ENCODE data around the gene OR52E1. TPM values are rescaled to one million over a fixed set of nuclear protein-coding genes. Genes with fewer than 3 reads are reported as not detected.
"Not testable (repeated sequence)": the region's sequence is repeated elsewhere in the genome, so short reads cannot be mapped to it uniquely, and the experiment has no call there.

Gene OR52E1
- total RNA-seq, 4 donors from 2014 or later, result not detected

GRCh38 chr11:5040876-5041275 is 28.5 kb upstream of the OR52E1 start:
- Histone ChIP-seq H3K9me3 (no peaks in the 10 kb centered on the region), H3K27ac (no peak overlapping the region), H3K27me3 (no peaks in the 10 kb centered on the region), H3K36me3 (no peaks in the 10 kb centered on the region), H3K4me1 (no peaks in the 10 kb centered on the region), H3K4me3 (no peak overlapping the region)
- no peak for DNase-seq (ENCODE audit: low spot score in 2 of 2)
- 68 to 70% methylated on average over 4 of the region's 4 CpGs for WGBS, 2 donors
- no peak for TF ChIP-seq CTCF (IDR thresholded peaks at IDR 0.05)
- no peak for TF ChIP-seq EP300 (IDR thresholded peaks at IDR 0.05)
- TF ChIP-seq POLR2A (IDR thresholded peaks at IDR 0.05), result no peak

GRCh38 chr11:5042091-5042490 is 27.3 kb upstream of the OR52E1 start:
- H3K27me3 ChIP-seq, result no peaks in the 10 kb centered on the region
- H3K27ac ChIP-seq, result no peak overlapping the region
- DNase-seq (ENCODE audit: low spot score in 2 of 2), result no peak
- H3K4me1 ChIP-seq, result no peaks in the 10 kb centered on the region
- no peak overlapping the region for H3K4me3 ChIP-seq
- 71 to 80% methylated on average over 3 of the region's 3 CpGs for WGBS, 2 donors
- no peaks in the 10 kb centered on the region for H3K36me3 ChIP-seq
- TF ChIP-seq EP300 (IDR thresholded peaks at IDR 0.05), result no peak
- TF ChIP-seq POLR2A (IDR thresholded peaks at IDR 0.05), result no peak
- TF ChIP-seq CTCF (IDR thresholded peaks at IDR 0.05), result no peak
- no peaks in the 10 kb centered on the region for H3K9me3 ChIP-seq

- Histone ChIP-seq H3K27ac (no peak overlapping the region), H3K36me3 (no peaks in the 10 kb centered on the region), H3K27me3 (no peaks in the 10 kb centered on the region), H3K9me3 (no peaks in the 10 kb centered on the region), H3K4me3 (no peak overlapping the region), H3K4me1 (no peaks in the 10 kb centered on the region)
- WGBS, 2 donors, result 61 to 64% methylated on average over 2 of the region's 2 CpGs
- TF ChIP-seq EP300 (IDR thresholded peaks at IDR 0.05) (no peak), POLR2A (IDR thresholded peaks at IDR 0.05) (no peak), CTCF (IDR thresholded peaks at IDR 0.05) (no peak)
- no peak for DNase-seq (ENCODE audit: low spot score in 2 of 2)
Observed at GRCh38 chr11:5043380-5043779, 26.0 kb upstream of the OR52E1 start.

- Histone ChIP-seq H3K4me3 (no peak within 1 kb of the TSS), H3K27me3 (no peaks in the 10 kb centered on the region), H3K36me3 (no peaks in the 10 kb centered on the region), H3K9me3 (no peaks in the 10 kb centered on the region), H3K27ac (no peak within 1 kb of the TSS), H3K4me1 (no peaks in the 10 kb centered on the region)
- no peak for DNase-seq (ENCODE audit: low spot score in 2 of 2)
- TF ChIP-seq EP300 (IDR thresholded peaks at IDR 0.05) (no peak), POLR2A (IDR thresholded peaks at IDR 0.05) (no peak), CTCF (IDR thresholded peaks at IDR 0.05) (no peak)
- 77 to 82% methylated on average over 1 of the region's 1 CpG for WGBS, 2 donors
Observed at GRCh38 chr11:5046226-5046625, 23.1 kb upstream of the OR52E1 start, which contains the start of gene OR52J3. OR52J3 (plus strand) TSS chr11:5046526; CDS start chr11:5046526, 0 bp downstream.

GRCh38 chr11:5046754-5047330 is 22.5 kb upstream of the OR52E1 start:
- H3K27me3 ChIP-seq, result no peaks in the 10 kb centered on the region
- no peak overlapping the region for H3K4me3 ChIP-seq
- 84 to 87% methylated on average over 15 of the region's 15 CpGs for whole genome bisulfite sequencing, 2 donors
- H3K4me1 ChIP-seq, result no peaks in the 10 kb centered on the region
- no peaks in the 10 kb centered on the region for H3K36me3 ChIP-seq
- H3K27ac ChIP-seq, result no peak overlapping the region
- DNase-seq (ENCODE audit: low spot score in 2 of 2), result no peak
- no peaks in the 10 kb centered on the region for H3K9me3 ChIP-seq
- TF ChIP-seq POLR2A (IDR thresholded peaks at IDR 0.05) (no peak), EP300 (IDR thresholded peaks at IDR 0.05) (no peak), CTCF (IDR thresholded peaks at IDR 0.05) (no peak)

- H3K27me3 ChIP-seq; H3K4me1 ChIP-seq; H3K4me3 ChIP-seq; DNase-seq (ENCODE audit: low spot score in 2 of 2); H3K9me3 ChIP-seq; H3K27ac ChIP-seq; H3K36me3 ChIP-seq: not testable (repeated sequence)
- WGBS, 2 donors, result 77 to 79% methylated on average over 5 of the region's 5 CpGs
Observed at GRCh38 chr11:5058679-5059078, 10.7 kb upstream of the OR52E1 start.

Data from tibial nerve (tissue), 4 donors.